ENCODE results near the gene TCF3.
"Not testable (repeated sequence)": the region's sequence is repeated elsewhere in the genome, so short reads cannot be mapped to it uniquely, and the experiment has no call there.

Gene TCF3

DNA sequence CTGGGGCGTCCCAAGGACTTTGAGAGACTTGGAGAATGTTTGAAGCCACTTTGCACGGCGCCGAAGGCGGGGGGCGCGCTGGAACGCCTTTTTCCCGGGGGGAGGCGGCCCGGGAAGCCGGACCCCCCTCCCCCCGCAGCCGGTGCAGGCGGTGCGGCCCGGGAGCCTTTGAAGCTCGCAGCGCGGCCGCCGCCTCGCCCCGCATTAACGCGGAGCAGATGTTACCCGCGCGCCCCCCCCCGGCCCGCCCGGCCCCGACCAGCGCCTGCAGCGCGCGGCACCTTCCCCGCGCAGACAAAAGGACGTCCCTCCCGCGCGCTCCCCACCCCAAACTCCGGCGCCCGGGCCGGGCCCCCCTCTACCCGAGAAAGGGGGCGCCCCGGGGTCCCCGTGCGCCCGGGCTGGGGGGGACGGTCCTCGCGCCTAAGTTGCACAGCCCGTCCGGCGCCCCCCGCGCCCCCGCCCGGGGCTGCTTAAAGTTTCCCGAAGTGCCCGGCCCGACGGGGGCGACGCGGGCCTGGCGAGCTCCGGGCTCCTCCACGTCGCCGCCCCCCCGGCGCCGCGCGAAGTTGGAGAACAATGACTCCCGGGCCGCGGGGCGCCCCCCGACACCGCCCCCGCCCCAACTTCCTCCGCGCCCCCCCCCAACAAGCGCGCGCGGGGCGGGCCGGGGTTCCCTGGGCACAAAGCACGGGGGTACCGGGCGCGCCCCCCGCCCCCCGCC lies 685 bp downstream of the TCF3 start:
- DNase-seq (ENCODE audit: low read depth in 3 of 3, low spot score in 1 of 3), result peak in 1 of 3 donors; percentile 38

DNA sequence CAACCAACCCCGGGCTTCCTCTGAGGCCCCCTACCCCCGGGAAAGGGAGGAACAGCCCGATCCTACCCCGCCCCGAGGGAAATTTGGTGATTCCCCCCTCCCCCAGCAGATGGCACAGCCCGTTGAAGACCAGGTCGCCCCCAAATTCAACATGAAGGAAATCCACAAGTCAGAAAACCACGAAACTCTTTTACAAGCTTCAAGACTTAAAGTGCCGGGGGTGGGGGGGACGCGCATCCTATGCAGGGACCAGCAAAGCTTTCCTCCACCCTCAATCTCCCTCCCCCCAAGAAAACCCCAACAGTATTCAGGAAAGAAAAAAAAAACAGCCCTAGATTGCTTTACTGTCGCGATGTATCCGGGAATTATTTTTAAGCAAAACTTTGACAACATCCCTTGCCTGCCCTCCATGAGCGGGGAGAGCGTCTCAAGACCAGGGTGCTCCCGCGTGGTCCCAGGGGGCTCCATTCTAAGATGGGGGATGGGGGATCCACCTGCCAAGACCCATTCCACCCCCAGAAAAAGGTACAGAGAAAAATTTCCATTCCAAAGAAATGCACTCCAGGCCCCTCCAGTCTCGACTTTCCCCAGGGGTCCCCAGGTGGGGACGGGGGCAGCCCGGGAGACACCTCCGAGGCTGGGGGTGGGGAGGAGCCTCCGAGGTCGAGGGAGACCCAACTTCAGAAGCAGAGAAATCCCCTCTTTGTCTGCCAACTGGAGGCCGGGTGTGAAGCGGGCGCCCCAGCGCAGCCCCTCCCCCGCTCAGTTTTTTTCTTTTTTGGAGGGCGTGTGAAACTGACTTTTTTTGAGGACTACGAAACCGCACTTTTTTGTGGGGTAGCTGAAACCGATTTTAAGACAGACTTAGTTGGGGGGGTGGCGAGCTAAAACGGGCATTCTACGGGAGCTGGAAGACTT lies 1.5 kb downstream of the TCF3 start:
- DNase-seq (ENCODE audit: low read depth in 3 of 3, low spot score in 1 of 3), result peak in 2 of 3 donors; percentile 35 to 56

DNA sequence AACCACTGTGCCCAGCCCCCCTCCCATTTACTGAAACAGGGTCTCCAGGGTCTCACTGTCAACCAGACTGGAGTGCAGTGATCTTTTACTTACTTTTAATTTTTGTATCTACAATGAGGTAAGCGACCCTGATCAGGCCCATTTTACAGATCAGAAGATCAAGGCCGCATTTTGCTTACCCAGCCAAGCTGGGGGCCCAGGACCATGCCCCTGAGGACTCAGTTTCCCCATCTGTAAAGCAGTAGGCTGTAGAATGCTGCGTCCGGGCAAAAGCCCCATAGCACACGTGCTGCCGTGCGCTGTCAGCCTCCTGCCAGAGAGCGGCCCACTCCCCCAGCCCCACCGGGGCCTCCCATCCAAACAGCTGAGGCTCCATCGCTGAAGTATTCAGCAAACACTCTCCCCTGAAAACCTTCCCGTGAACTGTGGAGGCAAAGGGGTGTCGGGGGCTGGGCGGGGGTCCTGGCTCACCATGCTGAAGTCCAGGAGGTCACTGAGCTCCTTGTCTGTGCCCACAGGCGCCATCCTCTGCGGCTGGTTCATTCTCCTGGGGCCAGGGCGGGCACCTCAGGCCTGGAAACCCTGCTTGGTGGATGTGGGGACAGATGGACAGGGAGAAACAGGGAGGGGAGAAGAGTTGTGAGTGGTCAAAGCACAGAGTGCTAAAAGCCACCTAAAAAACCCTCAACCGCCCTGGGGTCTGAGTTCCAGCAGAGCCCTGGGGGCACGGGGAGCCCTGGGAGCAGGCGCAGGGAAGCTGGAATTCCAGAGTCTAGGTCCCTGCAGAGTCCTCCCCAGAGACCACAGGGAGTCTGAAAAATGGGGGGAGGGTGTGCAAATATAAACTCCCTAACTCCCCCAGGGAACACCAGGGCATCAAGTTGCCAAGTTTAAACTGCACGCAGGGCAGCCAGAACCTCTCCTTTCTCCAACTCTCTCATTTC lies 2.4 kb downstream of the TCF3 start:
- DNase-seq (ENCODE audit: low read depth in 3 of 3, low spot score in 1 of 3), result no peak

DNA sequence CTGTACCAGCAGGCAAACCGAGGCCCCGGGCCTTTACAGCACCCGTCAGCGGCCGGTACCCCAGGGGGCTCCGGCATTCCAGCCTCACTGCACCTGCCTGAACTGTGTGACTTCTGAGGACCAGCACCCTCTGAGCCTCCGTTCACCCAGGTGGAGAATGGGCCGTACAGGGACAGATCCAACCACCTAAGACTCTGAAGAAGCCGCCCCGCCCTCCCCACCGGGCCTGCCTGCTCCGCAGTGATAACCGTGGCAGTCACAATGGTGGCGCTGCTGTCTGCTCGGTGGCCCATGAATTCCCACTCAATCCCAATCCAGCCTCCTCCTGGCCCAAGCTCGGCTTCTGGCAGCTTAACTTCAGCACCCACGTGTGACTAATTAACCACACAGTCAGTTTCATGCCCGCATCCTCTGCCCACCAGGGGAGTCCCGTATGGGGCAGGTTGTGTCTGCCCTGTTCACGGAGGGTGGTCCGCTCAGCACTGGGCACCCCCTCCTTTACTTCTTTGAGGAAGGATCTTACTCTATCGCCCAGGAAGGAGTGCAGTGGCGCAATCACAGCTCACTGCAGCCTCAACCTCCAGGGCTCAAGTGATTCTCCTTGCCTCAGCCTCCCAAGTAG lies 3.4 kb downstream of the TCF3 start:
- DNase-seq (ENCODE audit: low read depth in 3 of 3, low spot score in 1 of 3), result no peak

DNA sequence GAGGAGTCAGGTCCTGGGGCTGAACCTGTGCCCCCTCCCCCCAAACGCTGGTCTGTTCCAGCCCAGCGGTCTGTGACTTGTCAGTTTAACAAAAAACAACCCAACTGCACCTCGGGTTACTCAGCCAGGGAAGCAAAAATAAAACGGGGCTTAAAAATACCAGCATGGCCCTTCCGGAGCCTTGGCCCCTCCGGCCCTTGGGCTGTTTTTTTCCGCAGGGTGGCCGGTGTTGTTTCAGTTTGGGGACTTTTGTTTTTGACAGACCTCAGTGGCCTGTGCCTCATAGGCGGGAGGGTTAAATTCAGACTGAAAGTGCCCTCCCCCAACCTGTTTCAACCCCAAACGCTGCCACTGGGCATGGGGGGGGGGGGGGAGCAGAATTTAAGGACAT lies 4.0 kb downstream of the TCF3 start:
- DNase-seq (ENCODE audit: low read depth in 3 of 3, low spot score in 1 of 3), result no peak

DNA sequence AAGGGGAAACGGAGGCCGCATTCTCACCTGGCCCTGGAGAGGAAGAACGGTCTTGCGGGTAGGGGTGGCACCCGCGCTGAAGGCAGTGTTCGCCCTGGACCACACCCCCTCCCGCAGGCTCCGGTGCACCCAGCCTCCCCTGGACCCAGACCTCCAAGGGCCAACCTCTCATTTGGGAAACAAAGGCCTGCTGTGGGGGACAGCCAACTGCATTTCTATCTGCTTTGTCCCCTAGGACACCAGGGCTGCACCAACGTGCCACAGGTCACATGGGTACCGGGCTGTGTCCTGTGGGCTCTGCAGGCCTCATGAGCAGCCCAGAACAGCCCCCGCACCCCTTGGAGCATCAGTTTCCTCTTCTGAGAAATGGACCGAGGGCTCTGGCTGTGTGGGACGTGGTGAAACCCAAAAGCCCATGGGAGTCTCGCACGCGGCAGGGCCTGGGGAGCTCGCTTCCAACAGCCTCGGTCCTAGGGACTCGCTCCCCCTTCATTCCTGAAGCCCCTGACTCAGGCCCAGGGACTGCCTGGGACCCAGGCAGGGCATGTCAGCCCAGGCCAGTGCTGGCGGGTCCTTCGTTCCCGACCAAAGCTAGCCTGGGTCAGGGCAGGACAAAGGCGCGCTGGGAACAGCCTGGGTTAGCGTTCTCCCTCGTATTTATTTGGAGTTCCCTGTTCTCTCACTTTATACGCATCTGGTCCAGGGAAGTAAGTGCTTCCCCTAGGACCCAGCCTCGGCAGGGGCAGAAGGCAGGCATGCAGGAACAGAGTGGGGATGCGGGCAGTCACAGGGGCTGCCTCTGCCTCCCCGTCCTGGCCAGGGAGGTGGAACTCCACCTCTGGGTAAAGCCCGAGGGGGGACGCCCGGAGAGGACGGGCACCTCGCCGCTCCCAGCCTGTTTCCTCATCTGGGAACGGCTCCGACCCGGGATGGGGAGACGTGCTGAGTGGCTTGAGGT lies 4.6 kb downstream of the TCF3 start:
- no peak for DNase-seq (ENCODE audit: low read depth in 3 of 3, low spot score in 1 of 3)

DNA sequence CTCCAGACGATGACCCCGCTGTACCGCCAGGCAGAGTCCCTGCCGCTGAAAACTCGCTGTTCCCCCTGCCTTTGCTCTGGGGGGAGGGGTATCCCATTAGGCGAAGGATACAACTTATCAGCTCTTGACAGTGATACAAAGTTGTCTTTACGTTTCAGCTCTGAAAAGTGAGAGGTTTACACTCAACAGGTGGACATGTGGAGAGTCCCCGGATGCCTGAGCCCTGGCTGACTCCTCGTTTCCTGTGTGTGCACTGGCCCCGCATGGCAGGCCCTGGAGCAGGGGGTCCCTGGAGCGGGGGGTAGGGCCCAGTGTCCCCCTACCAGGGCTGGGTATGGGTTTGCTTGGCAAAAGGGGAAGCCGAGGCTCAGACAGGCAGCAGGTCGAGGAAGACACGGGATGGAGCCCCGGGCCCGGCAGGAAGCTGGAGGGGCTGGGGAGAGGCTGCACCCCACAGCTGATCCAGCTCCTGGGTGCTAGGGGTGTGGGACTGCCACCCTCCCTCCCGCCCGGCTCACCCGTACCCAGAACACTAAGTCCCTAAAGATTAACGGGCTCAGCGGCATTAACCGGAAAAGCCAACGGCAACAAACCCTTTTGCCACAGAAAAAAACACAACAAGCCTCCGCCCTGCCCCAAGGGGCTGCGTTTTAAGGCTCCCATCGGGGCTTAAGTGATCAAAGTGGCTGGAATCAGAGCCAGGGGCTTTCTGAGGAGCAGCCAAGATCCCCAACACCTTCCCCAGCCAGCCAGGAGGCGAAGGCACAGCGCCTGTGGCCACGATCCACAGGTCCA lies 5.6 kb downstream of the TCF3 start:
- DNase-seq (ENCODE audit: low read depth in 3 of 3, low spot score in 1 of 3), result no peak

DNA sequence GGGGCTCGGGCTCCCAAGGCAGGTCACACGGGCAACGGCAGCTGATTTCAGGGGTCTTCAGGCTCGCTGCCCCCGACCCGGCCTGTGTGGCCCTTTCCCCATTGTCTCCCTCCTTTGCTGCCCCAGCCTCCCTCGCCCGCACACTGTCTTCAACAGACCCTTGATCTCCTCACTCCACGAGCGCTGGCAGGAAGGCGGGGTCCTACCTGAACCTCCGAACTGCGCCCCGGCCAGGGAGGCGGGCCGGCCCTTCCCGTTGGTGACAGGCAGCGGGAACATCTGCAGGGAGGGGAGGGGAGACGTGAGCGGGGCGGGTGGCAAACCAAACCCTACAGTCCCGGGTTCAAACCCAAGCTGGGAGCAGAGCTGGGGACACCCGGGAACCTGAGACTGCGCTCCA lies 6.3 kb downstream of the TCF3 start:
- no peak for DNase-seq (ENCODE audit: low read depth in 3 of 3, low spot score in 1 of 3)

DNA sequence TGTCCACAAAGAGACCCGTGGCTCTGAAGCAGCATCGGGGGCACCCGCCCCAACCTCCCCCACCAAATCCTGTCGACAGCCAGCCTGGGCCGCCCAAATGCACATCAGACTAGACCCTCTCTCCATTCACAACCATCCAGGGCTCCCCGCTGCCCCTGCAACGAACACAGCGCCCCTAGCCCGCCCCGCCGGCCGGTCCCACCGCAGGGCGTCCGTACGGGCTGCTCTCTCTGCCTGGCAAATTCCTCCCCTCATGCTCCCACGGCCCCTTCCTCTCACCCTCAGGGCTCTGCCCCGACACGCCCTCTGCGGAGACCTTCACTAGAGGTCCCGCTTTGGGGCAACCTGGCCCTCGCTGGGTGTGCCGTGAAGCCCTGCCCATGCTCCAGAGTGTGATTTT lies 7.1 kb downstream of the TCF3 start:
- no peak for DNase-seq (ENCODE audit: low read depth in 3 of 3, low spot score in 1 of 3)

DNA sequence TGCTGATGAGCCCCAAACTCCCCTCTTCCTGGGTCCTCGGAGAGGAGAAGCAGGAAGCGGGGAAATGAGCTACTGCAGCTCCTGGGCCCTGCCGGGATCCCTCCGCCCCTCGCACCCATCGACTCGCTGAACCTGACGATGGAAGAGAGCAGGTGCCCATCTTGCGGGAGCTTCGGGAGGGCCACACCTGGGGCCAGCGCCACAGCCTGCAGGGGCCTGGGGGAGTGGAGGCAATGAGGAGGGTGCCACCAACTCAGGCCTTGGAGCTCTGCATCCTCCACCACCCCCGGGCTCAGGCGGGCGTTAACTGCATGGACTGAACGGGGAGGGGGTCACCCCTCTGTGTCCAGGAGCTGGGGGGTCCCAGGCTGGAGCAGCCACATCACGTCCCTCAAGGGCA lies 8.3 kb downstream of the TCF3 start:
- no peak for DNase-seq (ENCODE audit: low read depth in 3 of 3, low spot score in 1 of 3)

DNA sequence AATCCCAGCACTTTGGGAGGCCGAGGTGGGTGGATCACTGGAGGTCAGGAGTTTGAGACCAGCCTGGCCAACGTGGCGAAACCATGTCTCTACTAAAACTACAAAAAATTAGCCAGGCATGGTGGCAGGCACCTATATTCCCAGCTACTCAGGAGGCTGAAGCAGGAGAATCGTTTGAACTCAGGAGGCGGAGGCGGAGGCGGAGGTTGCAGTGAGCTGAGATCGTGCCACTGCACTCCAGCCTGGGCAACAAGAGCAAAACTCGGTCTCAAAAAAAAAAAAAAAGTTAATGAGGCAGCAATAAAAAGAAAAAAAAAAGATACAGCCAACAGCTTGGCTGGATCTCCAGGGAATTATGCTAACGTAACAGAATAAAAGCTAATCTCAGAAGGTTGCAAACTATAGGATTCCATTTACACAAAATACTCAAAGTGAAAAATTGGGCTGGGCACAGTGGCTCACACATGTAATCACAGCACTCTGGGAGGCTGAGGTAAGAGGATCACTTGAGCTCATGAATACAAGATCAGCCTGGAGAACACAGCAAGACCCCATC lies 11.4 kb downstream of the TCF3 start:
- DNase-seq (ENCODE audit: low read depth in 3 of 3, low spot score in 1 of 3), result not testable (repeated sequence)

DNA sequence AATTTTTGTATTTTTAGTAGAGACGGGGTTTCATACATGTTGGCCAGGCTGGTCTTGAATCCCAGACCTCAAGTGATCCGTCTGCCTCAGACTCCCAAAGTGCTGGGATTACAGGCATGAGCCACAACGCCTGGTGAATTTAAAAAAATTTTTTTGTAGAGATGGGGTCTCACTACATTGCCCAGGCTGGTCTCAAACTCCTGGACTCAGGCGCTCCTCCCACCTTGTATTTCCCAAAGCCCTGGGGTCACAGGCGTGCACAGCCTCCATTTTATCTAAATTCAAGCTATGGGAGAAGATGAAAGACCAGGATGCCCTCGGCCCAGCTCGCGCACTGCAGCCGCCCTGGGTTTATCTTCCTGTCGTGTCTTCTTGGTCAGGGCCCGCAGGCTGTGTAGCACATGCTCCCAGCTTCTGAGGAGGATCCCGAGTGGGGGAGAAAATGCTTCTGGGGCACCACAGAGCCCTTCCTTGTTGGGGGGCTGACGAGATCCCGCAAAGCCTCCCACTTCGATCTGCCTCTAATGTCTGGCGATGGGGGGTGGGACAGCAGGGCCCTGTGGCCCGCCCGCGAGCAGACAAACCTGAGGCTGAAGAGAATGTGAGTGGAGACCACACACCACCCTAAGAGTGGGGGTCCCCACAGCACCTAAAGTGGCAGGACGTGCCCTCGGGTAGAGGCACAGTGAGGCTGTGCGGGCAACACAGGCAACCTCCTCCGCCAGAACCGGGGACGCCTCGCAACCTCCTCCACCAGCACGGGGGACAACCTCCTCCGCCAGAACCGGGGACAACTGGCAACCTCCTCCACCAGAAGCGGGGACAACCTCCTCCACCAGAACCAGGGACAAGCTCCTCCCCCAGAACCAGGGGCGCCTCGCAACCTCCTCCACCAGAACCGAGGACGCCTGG lies 15.8 kb downstream of the TCF3 start:
- no peak for DNase-seq (ENCODE audit: low read depth in 3 of 3, low spot score in 1 of 3)

DNA sequence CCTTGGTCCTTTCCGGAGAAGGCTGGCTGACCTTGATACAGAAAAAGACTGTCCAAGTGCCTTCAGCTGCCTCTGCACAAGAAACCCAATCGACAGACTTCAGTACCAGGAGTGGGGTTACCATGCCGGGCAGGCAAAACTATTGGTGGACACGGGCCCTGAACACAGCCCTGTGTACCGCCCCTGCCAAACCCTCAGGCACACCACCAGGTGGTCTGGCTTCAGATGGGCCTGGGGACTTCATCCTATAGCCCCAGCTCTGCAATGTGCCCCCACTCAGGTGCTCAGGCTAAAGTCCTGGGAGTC lies 17.5 kb downstream of the TCF3 start:
- no peak for DNase-seq (ENCODE audit: low read depth in 3 of 3, low spot score in 1 of 3)

DNA sequence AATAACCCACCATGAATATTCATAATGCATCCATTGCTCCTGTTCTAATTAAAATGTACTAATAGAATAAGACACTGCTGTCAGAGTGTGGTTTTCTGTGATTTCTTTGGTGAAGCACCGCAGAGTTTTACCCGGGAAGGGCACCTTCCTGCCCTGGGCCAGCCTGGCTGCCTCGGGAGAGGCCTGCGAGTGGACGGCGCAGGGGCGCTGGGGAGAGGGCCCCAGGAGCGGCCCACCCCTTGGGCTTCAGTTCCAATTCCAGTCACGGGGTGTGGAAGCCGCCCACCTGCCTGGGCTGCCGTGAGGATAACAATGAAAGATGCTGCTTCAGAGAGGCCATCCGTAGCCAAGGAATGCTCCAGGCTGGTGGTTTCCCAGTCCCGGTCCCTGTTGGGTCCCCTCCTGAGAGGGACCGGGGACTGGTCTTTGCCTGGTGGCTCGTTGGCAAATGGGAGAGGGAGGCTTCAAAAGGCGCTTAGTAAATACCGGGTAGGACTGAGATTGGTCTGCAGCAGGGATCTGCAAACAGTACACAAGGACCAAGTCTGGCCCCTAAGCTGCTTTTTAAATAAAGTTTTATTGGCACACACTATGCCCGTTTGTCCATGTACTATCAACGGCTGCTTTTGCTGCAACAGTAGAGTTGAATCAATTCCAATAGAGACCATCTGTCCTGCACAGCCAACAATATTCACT lies 18.0 kb downstream of the TCF3 start:
- no peak for DNase-seq (ENCODE audit: low read depth in 3 of 3, low spot score in 1 of 3)

DNA sequence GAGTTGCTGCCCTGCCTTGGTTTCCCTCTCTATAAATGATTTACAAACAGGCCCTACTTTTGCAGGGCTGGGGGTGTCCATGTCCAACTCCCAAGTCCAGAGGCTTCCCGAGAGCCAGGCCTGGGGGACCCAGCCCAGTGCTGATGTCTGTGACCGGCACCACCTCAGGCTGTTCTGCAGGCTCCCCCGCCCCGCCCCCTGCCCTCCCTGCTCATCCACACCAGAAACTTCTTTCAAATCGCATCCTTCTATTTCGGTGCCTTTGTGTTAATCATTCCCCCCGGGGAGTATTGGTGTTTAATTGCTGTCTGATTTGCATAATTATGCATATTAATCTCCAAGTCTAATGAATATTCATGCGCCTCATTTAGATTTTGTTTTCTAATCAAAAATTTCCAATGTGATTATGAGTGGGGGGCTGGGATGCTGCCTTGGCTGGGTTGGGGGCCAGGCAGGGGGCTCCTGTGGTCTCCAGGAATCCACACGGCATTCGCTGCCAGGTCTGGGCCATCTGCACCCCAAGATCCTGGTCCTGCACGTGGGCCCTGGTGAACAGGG lies 19.1 kb downstream of the TCF3 start:
- DNase-seq (ENCODE audit: low read depth in 3 of 3, low spot score in 1 of 3), result no peak

DNA sequence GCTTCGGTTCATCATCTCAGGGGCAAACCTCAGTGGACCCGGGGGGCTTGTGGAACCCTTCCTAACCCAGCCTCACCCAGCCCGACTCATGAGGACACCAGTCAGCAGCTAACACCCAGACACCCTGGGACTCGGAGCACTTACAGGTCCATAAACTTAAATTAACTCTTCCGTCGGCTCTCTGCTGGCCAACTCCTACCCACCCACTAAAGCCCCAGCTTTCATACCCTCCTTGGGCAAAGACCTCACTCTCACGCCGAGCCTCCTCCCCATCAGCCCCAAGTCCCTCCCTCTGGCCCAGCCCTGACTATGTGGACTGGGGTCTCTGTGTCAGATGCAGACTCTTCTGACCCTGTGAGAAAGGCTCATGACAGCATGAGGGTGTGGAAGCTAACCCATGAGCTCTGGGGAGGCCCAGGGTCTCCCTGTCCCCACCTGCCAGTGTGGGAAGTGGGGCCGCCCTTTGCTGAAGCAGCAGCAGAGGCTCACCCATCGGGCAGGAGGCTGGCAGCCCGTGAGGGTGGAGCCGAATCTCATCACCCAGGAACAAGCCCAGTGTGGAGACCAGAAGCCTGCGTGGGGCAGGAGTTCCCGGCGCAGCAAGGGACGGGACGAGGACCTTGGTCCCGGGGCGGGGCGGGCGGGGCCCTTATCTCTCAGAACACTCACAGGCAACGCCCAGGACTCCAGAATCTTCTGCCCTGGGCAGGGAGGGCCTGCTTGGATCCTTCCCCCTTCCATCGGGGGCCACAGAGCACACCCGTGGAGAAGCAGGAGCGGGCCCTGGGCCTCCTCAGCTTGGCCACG lies 19.8 kb downstream of the TCF3 start:
- DNase-seq (ENCODE audit: low read depth in 3 of 3, low spot score in 1 of 3), result no peak

All from stimulated activated CD4-positive, alpha-beta T cell treated with anti-CD3 and anti-CD28 coated beads, TNF-alpha, amount 100 ng/mL, for 1 hour (primary cell).